GM10248 (cell line): Measurements from ENCODE around the gene OTULIN.
A peak's percentile ranks its signal among the peaks of the same experiment; 100 is the strongest.

ENCODE experiments used
- CTCF ChIA-PET: fragments of 300-600 bp; sonication (Branson Sonifier 250); formaldehyde crosslinking; extraction: SDS; loops from one replicate; lab custom pipeline; 2021; ENCODE audit warnings: antibody characterized with exemption; lab: Yijun Ruan, JAX
- POLR2A ChIA-PET: fragments of 350-650 bp; sonication (Branson Sonifier 250); formaldehyde crosslinking; extraction: SDS; loops from one replicate; lab custom pipeline; 2020; ENCODE audit warnings: antibody characterized with exemption; lab: Yijun Ruan, JAX
- DNase-seq: peaks from one replicate; pipeline ENCODE4 v3.0.0; 2012; ENCODE audit errors: extremely low spot score
- CTCF ChIP-seq: IDR thresholded peaks from 2 replicates; pipeline ENCODE4 v1.5.1; 2012; ENCODE audit warnings: mild to moderate bottlenecking, low read depth; ENCODE audit errors: extremely low read depth, missing control alignments, control extremely low read depth

Gene OTULIN

GRCh38 chr5:14656898-14657297 lies 7.6 kb upstream of the OTULIN start:
- ChIA-PET CTCF (interaction anchor here (1.0 to 10.8 kb wide), 4 partner anchors 10 to 411 kb away, joined by 3 to 80 read pairs (median 4); no protein-coding TSS in a partner anchor), POLR2A (no interaction called here)
- DNase-seq, result no peak
- no peak for TF ChIP-seq CTCF

- no peak for DNase-seq
- ChIA-PET CTCF (interaction anchor here (10.8 kb wide), 1 partner anchor 13 kb away, joined by 80 read pairs; no protein-coding TSS in a partner anchor), POLR2A (no interaction called here)
- no peak for TF ChIP-seq CTCF
These were observed 4.5 kb upstream of the OTULIN start for GRCh38 chr5:14659821-14660607.

GRCh38 chr5:14660833-14661232 lies 3.7 kb upstream of the OTULIN start:
- no peak for TF ChIP-seq CTCF
- CTCF ChIA-PET, result interaction anchor here (10.8 kb wide), 1 partner anchor 14 kb away, joined by 80 read pairs; no protein-coding TSS in a partner anchor
- POLR2A ChIA-PET, result no interaction called here
- no peak for DNase-seq

GRCh38 chr5:14662721-14663260 lies 1.7 kb upstream of the OTULIN start:
- CTCF ChIA-PET, result interaction anchor here (1.5 to 10.8 kb wide), 2 partner anchors 8 to 16 kb away, joined by 5 to 80 read pairs; no protein-coding TSS in a partner anchor
- no peak for DNase-seq
- TF ChIP-seq CTCF, result no peak
- POLR2A ChIA-PET, result no interaction called here

- POLR2A ChIA-PET, result no interaction called here
- CTCF ChIA-PET, result interaction anchor here (1.5 to 10.8 kb wide), 2 partner anchors 9 to 17 kb away, joined by 5 to 80 read pairs; no protein-coding TSS in a partner anchor
- DNase-seq, result peak; percentile 47
- no peak for TF ChIP-seq CTCF
These were observed 716 bp upstream of the OTULIN start for GRCh38 chr5:14663734-14664269.

- no peak for DNase-seq
- TF ChIP-seq CTCF, result peak; percentile 37
- ChIA-PET POLR2A (interaction anchor here (1.2 kb wide), 1 partner anchor 10 kb away, joined by 3 read pairs; no protein-coding TSS in a partner anchor), CTCF (interaction anchor here (3.8 to 4.8 kb wide), 2 partner anchors 12 to 16 kb away, joined by 17 to 27 read pairs; no protein-coding TSS in a partner anchor)
These were observed 744 bp downstream of the OTULIN start for GRCh38 chr5:14665101-14665822.
